Fibroblast of lung (primary cell): ENCODE measurements around the gene IGFBPL1. TPM values are rescaled to one million over a fixed set of nuclear protein-coding genes. Genes with fewer than 3 reads are reported as not detected.

ENCODE experiments used
- DNase-seq, 2 donors: peaks; one replicate each; pipeline versions ENCODE4 v3.0.0 to v3.0.0-alpha.2; 2010; ENCODE audit warnings: low read depth in 2 of 2
- H2AFZ ChIP-seq: 2 replicates; pipeline ENCODE4 v1.5.1; 2012; ENCODE audit warnings: low read length, control low read depth, inconsistent platforms
- H3K27ac ChIP-seq: 2 replicates; pipeline ENCODE4 v1.5.1; 2011; ENCODE audit warnings: low read length, control low read depth; ENCODE audit not compliant: insufficient read depth
- H3K27me3 ChIP-seq: 2 replicates; pipeline ENCODE4 v1.5.1; 2011; ENCODE audit warnings: mild to moderate bottlenecking, low read length; ENCODE audit not compliant: control insufficient read depth, insufficient read depth
- H3K36me3 ChIP-seq: 2 replicates; pipeline ENCODE4 v1.5.1; 2011; ENCODE audit warnings: low read length; ENCODE audit not compliant: control insufficient read depth, insufficient read depth
- H3K4me1 ChIP-seq: 2 replicates; pipeline ENCODE4 v1.5.1; 2011; ENCODE audit warnings: low read length; ENCODE audit not compliant: control insufficient read depth, insufficient read depth; ENCODE audit errors: extremely low read depth
- H3K4me2 ChIP-seq: 2 replicates; pipeline ENCODE4 v1.5.1; 2011; ENCODE audit warnings: low read length, control low read depth; ENCODE audit not compliant: insufficient read depth; ENCODE audit errors: extremely low read depth
- H3K4me3 ChIP-seq, 4 experiments: fragments of 200-600 bp in 1 of 4; sonication (generic) in 1 of 4; replicated peaks in 1 of 4; 2 replicates each; pipeline ENCODE4 v1.5.1; 2011 to 2016; ENCODE audit warnings: low read length in 4 of 4, low read depth in 3 of 4, mild to moderate bottlenecking in 3 of 4, control low read depth in 2 of 4, inconsistent platforms in 1 of 4, mixed read lengths in 1 of 4; ENCODE audit not compliant: insufficient read depth in 1 of 4; ENCODE audit errors: control extremely low read depth in 1 of 4
- H3K79me2 ChIP-seq: 2 replicates; pipeline ENCODE4 v1.5.1; 2012; ENCODE audit warnings: mild to moderate bottlenecking, low read length, inconsistent platforms; ENCODE audit not compliant: control insufficient read depth, insufficient read depth
- H3K9ac ChIP-seq: 2 replicates; pipeline ENCODE4 v1.5.1; 2011; ENCODE audit warnings: mild to moderate bottlenecking, low read length, control low read depth; ENCODE audit not compliant: insufficient read depth
- H3K9me3 ChIP-seq: 2 replicates; pipeline ENCODE4 v1.5.1; 2012; ENCODE audit warnings: low read depth, low read length; ENCODE audit not compliant: control insufficient read depth, insufficient read depth
- H4K20me1 ChIP-seq: 2 replicates; pipeline ENCODE4 v1.5.1; 2011; ENCODE audit warnings: low read length; ENCODE audit not compliant: control insufficient read depth, insufficient read depth; ENCODE audit errors: extremely low read depth
- EZH2 ChIP-seq: IDR thresholded peaks from 2 replicates; pipeline ENCODE4 v1.5.1; 2012; ENCODE audit warnings: low read length, control low read depth, mild to moderate bottlenecking; ENCODE audit errors: missing control alignments
- polyA plus RNA-seq, 2 donors: library from polyadenylated mRNA; depleted of rRNA in 1 of 2; stranded (reverse) in 1 of 2; unstranded in 1 of 2; fragments of >200 nt; gene quantifications; 2 replicates each; pipeline ENCODE4 v1.2.1, GENCODE V29; 2011 to 2012; ENCODE audit warnings: missing spikeins in 1 of 2
- total RNA-seq: library from RNA; depleted of rRNA; stranded (reverse); fragments of >200 nt; gene quantifications from 2 replicates; pipeline ENCODE4 v1.2.1, GENCODE V29; 2014
- TF ChIP-seq, protein P1 (sequence below), 2 donors: IDR thresholded peaks in 1 of 2; conservative IDR thresholded peaks in 1 of 2; 1 replicate in 1 of 2; 2 replicates in 1 of 2; pipeline ENCODE4 v1.5.1; 2011 to 2012; ENCODE audit warnings: low read length in 2 of 2, control low read depth in 1 of 2, inconsistent platforms in 1 of 2, low read depth in 1 of 2, mild to moderate bottlenecking in 1 of 2

The IGFBPL1 gene
- total and polyA plus RNA-seq, 2 donors (not counting 1 experiment from before 2014, with no cell fraction given) = not detected

DNA sequence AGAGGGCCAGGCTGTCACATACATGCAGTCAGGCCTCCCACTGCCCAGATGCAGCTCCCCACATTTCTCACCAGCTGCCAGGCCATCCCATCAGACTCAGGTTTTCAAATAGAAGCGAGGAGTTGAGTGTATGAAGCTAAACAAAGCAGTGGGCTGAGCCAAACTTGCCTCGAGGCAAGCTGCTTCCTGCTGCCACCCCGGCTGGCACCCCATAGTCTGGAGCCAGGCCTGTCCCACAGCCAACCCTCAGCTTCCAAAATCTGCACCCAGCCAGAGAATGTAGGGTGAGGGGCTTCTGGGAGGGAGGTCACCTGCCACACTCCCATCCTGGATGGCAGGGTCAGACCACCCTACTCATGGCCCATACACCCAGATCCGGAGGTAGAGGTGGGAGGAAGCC lies 54.1 kb downstream of the IGFBPL1 start:
- TF ChIP-seq EZH2 = no peak
- TF ChIP-seq, protein P1, sequence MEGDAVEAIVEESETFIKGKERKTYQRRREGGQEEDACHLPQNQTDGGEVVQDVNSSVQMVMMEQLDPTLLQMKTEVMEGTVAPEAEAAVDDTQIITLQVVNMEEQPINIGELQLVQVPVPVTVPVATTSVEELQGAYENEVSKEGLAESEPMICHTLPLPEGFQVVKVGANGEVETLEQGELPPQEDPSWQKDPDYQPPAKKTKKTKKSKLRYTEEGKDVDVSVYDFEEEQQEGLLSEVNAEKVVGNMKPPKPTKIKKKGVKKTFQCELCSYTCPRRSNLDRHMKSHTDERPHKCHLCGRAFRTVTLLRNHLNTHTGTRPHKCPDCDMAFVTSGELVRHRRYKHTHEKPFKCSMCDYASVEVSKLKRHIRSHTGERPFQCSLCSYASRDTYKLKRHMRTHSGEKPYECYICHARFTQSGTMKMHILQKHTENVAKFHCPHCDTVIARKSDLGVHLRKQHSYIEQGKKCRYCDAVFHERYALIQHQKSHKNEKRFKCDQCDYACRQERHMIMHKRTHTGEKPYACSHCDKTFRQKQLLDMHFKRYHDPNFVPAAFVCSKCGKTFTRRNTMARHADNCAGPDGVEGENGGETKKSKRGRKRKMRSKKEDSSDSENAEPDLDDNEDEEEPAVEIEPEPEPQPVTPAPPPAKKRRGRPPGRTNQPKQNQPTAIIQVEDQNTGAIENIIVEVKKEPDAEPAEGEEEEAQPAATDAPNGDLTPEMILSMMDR (conservative IDR thresholded peaks at IDR 0.05 in 1 of 2, IDR thresholded peaks at IDR 0.05 in 1 of 2; ENCODE audit: low read depth in 1 of 2, low read length in 2 of 2) = no peak
- no peak overlapping the region for H3K4me2 ChIP-seq

DNA sequence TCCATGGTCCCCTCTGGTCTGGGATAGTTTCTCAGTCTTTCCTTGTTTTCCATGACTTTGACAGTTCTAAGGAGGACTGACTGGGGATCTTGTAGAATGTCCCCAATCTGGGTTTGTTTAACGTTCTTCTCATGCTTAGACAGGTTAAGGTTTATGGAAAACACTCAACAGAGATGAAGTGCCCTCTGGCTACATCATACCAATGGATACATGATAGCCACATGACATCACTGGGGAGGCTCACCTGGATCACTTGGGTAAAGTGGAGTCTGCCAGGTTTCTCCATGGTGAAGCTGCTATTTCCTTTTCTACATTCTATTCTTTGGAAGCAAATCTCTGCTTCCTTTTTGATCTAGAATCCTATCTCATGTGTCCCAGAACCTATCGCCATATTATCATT lies 55.5 kb downstream of the IGFBPL1 start:
- Histone ChIP-seq H3K4me2 (no peak overlapping the region), H3K27ac (no peak overlapping the region), H3K36me3 (no peaks in the 10 kb centered on the region), H3K9me3 (no peaks in the 10 kb centered on the region), H3K4me1 (no peaks in the 10 kb centered on the region), H2AFZ (no peak overlapping the region), H3K4me3 (no peak overlapping the region), H4K20me1 (no peaks in the 10 kb centered on the region), H3K9ac (no peak overlapping the region), H3K79me2 (no peaks in the 10 kb centered on the region), H3K27me3 (peaks cover 19% of the 10 kb centered on the region)
- DNase-seq = no peak
- TF ChIP-seq EZH2 = no peak
- TF ChIP-seq, protein P1 (conservative IDR thresholded peaks at IDR 0.05 in 1 of 2, IDR thresholded peaks at IDR 0.05 in 1 of 2; ENCODE audit: low read depth in 1 of 2, low read length in 2 of 2) = no peak

More for the DNA sequence above, 54.1 kb downstream of the IGFBPL1 start:
- no peak overlapping the region for H3K27ac ChIP-seq
- H3K36me3 ChIP-seq = no peaks in the 10 kb centered on the region
- DNase-seq = no peak
- H3K4me1 ChIP-seq = no peaks in the 10 kb centered on the region
- H4K20me1 ChIP-seq = no peaks in the 10 kb centered on the region
- H2AFZ ChIP-seq = no peak overlapping the region
- H3K79me2 ChIP-seq = no peaks in the 10 kb centered on the region
- no peak overlapping the region for H3K4me3 ChIP-seq
- no peaks in the 10 kb centered on the region for H3K9me3 ChIP-seq
- no peak overlapping the region for H3K9ac ChIP-seq
- peaks cover 19% of the 10 kb centered on the region for H3K27me3 ChIP-seq

DNA sequence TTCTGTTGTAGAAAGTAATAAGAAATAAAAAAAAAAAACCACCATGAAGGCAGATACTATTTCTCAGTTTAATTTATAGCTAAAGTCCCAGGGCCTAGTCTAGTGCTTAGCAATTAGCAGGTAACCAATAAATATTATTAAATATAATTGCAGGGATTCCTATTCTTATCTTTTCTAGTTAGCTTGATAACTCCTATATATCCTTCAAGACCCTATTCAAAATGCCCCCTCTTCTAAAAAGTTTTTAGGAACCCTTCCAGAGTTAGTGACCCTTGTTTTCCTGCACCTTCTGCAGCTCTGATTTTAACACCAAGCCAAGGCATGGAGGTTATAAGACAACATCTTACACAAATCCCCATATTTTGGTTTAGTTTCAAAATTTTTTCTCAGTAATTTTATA lies 56.4 kb downstream of the IGFBPL1 start:
- Histone ChIP-seq H3K9ac (no peak overlapping the region), H2AFZ (no peak overlapping the region), H3K79me2 (no peaks in the 10 kb centered on the region), H3K9me3 (no peaks in the 10 kb centered on the region), H3K4me3 (no peak overlapping the region), H3K4me1 (peaks cover 5% of the 10 kb centered on the region), H3K27me3 (peaks cover 19% of the 10 kb centered on the region), H3K27ac (no peak overlapping the region), H3K4me2 (no peak overlapping the region), H3K36me3 (no peaks in the 10 kb centered on the region), H4K20me1 (no peaks in the 10 kb centered on the region)
- DNase-seq = no peak
- TF ChIP-seq, protein P1 (conservative IDR thresholded peaks at IDR 0.05 in 1 of 2, IDR thresholded peaks at IDR 0.05 in 1 of 2; ENCODE audit: low read depth in 1 of 2, low read length in 2 of 2) = no peak
- TF ChIP-seq EZH2 = no peak
